MM.1S (cell line): ENCODE results near the gene SCRG1.

ENCODE experiments used
- DNase-seq: peaks from one replicate; pipeline ENCODE4 v3.0.0-alpha.2; 2015
- H2AFZ ChIP-seq: fragments of 300-600 bp; sonication (generic); 2 replicates; pipeline ENCODE4 v1.6.0; 2016; ENCODE audit warnings: antibody characterized with exemption, low read length
- H3F3A ChIP-seq: fragments of 300-600 bp; sonication (generic); 2 replicates; pipeline ENCODE4 v1.6.1; 2016; ENCODE audit warnings: mild to moderate bottlenecking, antibody characterized with exemption, low read length, moderate library complexity, mixed read lengths; ENCODE audit not compliant: insufficient read depth
- H3K27ac ChIP-seq: fragments of 300-600 bp; sonication (generic); 2 replicates; pipeline ENCODE4 v1.5.1; 2016; ENCODE audit warnings: mild to moderate bottlenecking, low read length
- H3K27me3 ChIP-seq: fragments of 300-600 bp; sonication (generic); replicated peaks from 2 replicates; pipeline ENCODE4 v1.6.0; 2016; ENCODE audit warnings: low read length; ENCODE audit not compliant: insufficient read depth
- H3K36me3 ChIP-seq: fragments of 300-600 bp; sonication (generic); replicated peaks from 2 replicates; pipeline ENCODE4 v1.6.1; 2016; ENCODE audit warnings: mild to moderate bottlenecking, low read length, mixed read lengths; ENCODE audit not compliant: insufficient read depth
- H3K4me1 ChIP-seq: fragments of 300-600 bp; sonication (generic); 2 replicates; pipeline ENCODE4 v1.6.1; 2016; ENCODE audit warnings: low read length, mixed read lengths
- H3K4me2 ChIP-seq: fragments of 300-600 bp; sonication (generic); 2 replicates; pipeline ENCODE4 v1.6.0; 2016; ENCODE audit warnings: low read depth, low read length
- H3K4me3 ChIP-seq: fragments of 300-600 bp; sonication (generic); 2 replicates; pipeline ENCODE4 v1.5.1; 2016; ENCODE audit warnings: low read length, mixed read lengths
- H3K79me2 ChIP-seq: fragments of 300-600 bp; sonication (generic); 2 replicates; pipeline ENCODE4 v1.6.1; 2016; ENCODE audit warnings: mixed run types, low read length, mixed read lengths
- H3K9ac ChIP-seq: fragments of 300-600 bp; sonication (generic); 2 replicates; pipeline ENCODE4 v1.6.1; 2016; ENCODE audit warnings: low read length, mixed read lengths
- H3K9me2 ChIP-seq: fragments of 300-600 bp; sonication (generic); replicated peaks from 2 replicates; pipeline ENCODE4 v1.6.1; 2016; ENCODE audit warnings: mild to moderate bottlenecking, low read length, mixed read lengths; ENCODE audit not compliant: insufficient read depth
- H3K9me3 ChIP-seq: fragments of 300-600 bp; sonication (generic); replicated peaks from 2 replicates; pipeline ENCODE4 v1.6.1; 2016; ENCODE audit warnings: mild to moderate bottlenecking, low read length, mixed read lengths; ENCODE audit not compliant: insufficient read depth
- H4K20me1 ChIP-seq: fragments of 300-600 bp; sonication (generic); 2 replicates; pipeline ENCODE4 v1.6.1; 2016; ENCODE audit warnings: mild to moderate bottlenecking, low read length, moderate library complexity, mixed read lengths; ENCODE audit not compliant: insufficient read depth
- EZH2 ChIP-seq: fragments of 300-600 bp; sonication (generic); optimal IDR thresholded peaks from 2 replicates; pipeline ENCODE3; 2017; ENCODE audit warnings: low read depth, mild to moderate bottlenecking, antibody characterized with exemption, low read length, mixed read lengths
- EZH2phosphoT487 ChIP-seq: fragments of 300-600 bp; sonication (generic); IDR thresholded peaks from 2 replicates; pipeline ENCODE4 v1.6.1; 2018; ENCODE audit warnings: antibody characterized with exemption, low read length
- TF ChIP-seq, protein P1 (sequence below): fragments of 300-600 bp; sonication (generic); IDR thresholded peaks from 2 replicates; pipeline ENCODE4 v1.5.1; 2016; ENCODE audit warnings: antibody characterized with exemption, low read length, mixed read lengths

The SCRG1 gene

DNA sequence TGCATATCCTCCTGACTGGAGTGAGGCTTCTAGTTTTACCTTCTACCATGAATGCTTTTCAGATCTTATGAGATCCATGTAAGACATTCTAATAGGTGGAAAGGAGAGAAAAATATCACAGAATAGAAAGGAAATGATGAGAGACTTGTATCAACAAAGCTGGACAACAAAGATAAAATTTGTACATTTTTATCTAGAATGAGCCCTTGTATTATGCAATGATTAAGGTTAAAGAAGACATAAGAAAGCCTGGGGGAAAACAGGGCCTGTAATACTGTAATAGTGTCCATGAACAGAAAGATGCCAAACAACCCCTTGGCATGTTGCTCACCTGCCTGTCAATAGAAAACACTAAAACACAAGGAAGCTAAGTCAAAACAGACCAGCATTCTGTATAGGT, 44.2 kb upstream of the SCRG1 start:
- Histone ChIP-seq H3K27ac (no peak overlapping the region), H3K4me2 (no peak overlapping the region), H3K36me3 (no peaks in the 10 kb centered on the region), H3K4me1 (peaks cover 16% of the 10 kb centered on the region), H3F3A (no peaks in the 10 kb centered on the region), H3K27me3 (no peaks in the 10 kb centered on the region), H3K4me3 (no peak overlapping the region), H2AFZ (no peak overlapping the region), H3K79me2 (no peaks in the 10 kb centered on the region), H3K9ac (no peak overlapping the region), H3K9me3 (no peaks in the 10 kb centered on the region), H3K9me2 (no peaks in the 10 kb centered on the region), H4K20me1 (no peaks in the 10 kb centered on the region)
- DNase-seq: no peak
- TF ChIP-seq EZH2phosphoT487 (no peak), EZH2 (no peak)
- TF ChIP-seq, protein P1, sequence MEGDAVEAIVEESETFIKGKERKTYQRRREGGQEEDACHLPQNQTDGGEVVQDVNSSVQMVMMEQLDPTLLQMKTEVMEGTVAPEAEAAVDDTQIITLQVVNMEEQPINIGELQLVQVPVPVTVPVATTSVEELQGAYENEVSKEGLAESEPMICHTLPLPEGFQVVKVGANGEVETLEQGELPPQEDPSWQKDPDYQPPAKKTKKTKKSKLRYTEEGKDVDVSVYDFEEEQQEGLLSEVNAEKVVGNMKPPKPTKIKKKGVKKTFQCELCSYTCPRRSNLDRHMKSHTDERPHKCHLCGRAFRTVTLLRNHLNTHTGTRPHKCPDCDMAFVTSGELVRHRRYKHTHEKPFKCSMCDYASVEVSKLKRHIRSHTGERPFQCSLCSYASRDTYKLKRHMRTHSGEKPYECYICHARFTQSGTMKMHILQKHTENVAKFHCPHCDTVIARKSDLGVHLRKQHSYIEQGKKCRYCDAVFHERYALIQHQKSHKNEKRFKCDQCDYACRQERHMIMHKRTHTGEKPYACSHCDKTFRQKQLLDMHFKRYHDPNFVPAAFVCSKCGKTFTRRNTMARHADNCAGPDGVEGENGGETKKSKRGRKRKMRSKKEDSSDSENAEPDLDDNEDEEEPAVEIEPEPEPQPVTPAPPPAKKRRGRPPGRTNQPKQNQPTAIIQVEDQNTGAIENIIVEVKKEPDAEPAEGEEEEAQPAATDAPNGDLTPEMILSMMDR: no peak

DNA sequence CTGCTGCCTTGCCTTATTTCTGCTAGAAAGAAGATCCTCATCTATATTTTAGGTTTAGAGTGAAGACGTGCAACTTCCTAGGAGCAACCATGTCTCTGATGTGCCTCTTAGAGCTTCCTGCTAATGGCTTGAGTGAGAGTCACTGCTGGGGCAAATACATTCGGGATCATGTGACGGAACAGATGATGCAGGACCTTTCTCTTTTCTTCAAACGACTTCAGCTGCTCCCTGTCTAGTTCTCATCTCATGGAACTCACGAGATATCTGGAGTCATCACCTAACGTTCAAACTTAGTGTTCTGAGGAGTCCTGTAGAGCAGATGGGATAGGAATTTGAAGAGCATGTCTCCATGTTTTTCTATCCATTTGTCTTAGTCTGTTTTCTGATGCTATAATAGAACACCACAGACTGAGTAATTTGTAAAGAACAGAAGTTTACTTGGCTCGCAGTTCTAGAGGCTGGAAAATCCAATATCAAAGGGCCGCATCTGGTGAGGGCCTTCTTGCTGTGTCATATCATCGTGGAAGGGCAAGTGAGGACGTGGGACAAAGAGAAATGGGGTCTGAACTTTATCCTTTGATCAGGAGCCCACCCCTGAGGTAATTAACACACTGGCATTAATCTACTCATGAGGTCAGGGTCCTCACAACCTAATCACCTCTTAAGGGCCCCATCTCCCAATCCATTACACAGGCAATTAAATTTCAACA, 43.5 kb upstream of the SCRG1 start:
- Histone ChIP-seq H3K9me3 (no peaks in the 10 kb centered on the region), H3K27me3 (no peaks in the 10 kb centered on the region), H2AFZ (no peak overlapping the region), H3K79me2 (no peaks in the 10 kb centered on the region), H3K4me3 (no peak overlapping the region), H3K27ac (no peak overlapping the region), H4K20me1 (no peaks in the 10 kb centered on the region), H3K9me2 (no peaks in the 10 kb centered on the region), H3K36me3 (no peaks in the 10 kb centered on the region), H3F3A (no peaks in the 10 kb centered on the region), H3K4me1 (peaks cover 14% of the 10 kb centered on the region), H3K9ac (no peak overlapping the region), H3K4me2 (no peak overlapping the region)
- TF ChIP-seq EZH2 (no peak), EZH2phosphoT487 (no peak)
- TF ChIP-seq, protein P1: no peak
- no peak for DNase-seq

DNA sequence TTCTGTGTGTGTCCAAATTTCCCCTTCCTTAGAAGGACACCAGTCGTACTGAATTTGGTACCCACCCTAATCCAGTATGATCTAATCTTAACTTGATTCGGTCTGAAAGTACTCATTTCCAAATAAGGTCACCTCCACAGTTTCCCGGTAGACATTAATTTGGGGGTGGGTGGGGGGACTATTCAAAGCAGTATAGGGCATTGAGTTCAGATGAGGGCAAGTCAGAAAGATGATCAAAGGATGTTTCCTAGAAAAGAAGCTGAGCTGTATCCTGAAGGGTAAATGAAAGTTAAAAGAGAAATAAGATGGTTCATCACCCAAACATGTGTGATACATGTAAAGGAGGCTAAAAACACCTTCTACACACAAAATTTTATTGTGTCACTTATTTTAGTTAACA, 42.0 kb upstream of the SCRG1 start:
- Histone ChIP-seq H3F3A (no peaks in the 10 kb centered on the region), H3K36me3 (no peaks in the 10 kb centered on the region), H3K4me3 (no peak overlapping the region), H3K4me2 (no peak overlapping the region), H4K20me1 (no peaks in the 10 kb centered on the region), H3K4me1 (0 out of 2 replicates have a peak, but pooled peaks cover under 1% of the 10 kb centered on the region), H3K9me3 (no peaks in the 10 kb centered on the region), H3K9me2 (no peaks in the 10 kb centered on the region), H3K9ac (no peak overlapping the region), H3K27ac (no peak overlapping the region), H3K27me3 (no peaks in the 10 kb centered on the region), H3K79me2 (no peaks in the 10 kb centered on the region), H2AFZ (no peak overlapping the region)
- TF ChIP-seq EZH2phosphoT487: no peak
- TF ChIP-seq EZH2: no peak
- TF ChIP-seq, protein P1: no peak
- no peak for DNase-seq
